ENCODE data around the gene HRK. TPM values are rescaled to one million over a fixed set of nuclear protein-coding genes. Genes with fewer than 3 reads are reported as not detected.

The HRK gene
- total RNA-seq, 1 donor from 2014 or later: 2.4 TPM

DNA sequence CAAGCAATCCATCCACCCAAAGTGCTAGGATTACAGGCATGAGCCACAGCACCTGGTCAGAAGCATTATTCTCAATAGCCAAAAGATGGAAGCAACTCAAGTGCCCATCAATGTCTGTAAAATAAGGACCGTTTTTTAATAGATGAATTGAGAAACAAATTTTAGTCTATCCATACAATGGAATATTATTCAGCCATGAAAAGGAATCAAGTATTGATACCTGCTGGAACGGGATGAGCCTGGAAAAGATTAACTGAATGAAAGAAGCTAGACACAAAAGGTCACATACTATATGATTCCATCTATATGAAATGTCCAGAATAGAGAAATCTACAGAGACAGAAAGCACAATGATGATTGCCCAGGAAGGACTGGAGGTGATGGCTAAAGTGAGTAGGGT, 20.4 kb upstream of the HRK start:
- Mint-ChIP-seq H3K27ac (ENCODE audit: unreplicated experiment) (no peak overlapping the region), H3K4me1 (ENCODE audit: low read depth, unreplicated experiment) (peaks cover 2% of the 10 kb centered on the region), H3K9me3 (ENCODE audit: unreplicated experiment) (no peaks in the 10 kb centered on the region), H3K36me3 (ENCODE audit: unreplicated experiment) (no peaks in the 10 kb centered on the region), H3K27me3 (ENCODE audit: unreplicated experiment) (no peaks in the 10 kb centered on the region), H3K4me3 (ENCODE audit: unreplicated experiment) (no peak overlapping the region)
- no peak for DNase-seq
- TF ChIP-seq, protein P1, sequence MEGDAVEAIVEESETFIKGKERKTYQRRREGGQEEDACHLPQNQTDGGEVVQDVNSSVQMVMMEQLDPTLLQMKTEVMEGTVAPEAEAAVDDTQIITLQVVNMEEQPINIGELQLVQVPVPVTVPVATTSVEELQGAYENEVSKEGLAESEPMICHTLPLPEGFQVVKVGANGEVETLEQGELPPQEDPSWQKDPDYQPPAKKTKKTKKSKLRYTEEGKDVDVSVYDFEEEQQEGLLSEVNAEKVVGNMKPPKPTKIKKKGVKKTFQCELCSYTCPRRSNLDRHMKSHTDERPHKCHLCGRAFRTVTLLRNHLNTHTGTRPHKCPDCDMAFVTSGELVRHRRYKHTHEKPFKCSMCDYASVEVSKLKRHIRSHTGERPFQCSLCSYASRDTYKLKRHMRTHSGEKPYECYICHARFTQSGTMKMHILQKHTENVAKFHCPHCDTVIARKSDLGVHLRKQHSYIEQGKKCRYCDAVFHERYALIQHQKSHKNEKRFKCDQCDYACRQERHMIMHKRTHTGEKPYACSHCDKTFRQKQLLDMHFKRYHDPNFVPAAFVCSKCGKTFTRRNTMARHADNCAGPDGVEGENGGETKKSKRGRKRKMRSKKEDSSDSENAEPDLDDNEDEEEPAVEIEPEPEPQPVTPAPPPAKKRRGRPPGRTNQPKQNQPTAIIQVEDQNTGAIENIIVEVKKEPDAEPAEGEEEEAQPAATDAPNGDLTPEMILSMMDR (IDR thresholded peaks at IDR 0.05; ENCODE audit: partially characterized antibody, unreplicated experiment): no peak

DNA sequence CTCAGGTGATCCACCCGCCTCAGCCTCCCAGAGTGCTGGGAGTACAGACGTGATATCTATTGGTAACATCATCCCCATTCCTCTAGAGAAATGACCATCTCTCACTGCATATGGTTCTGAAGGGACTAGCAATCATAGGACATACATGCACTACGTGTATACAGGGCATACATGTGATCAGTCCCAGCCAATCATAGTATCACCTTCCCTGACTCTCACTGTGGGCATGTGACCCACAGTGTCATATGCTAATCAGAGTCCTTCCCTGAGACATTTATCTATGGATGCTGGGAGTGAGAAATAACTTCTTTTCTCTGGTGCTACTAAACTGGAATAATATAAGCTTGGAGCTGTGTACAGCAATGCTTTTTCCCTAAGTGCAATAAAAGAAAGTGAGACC, 17.4 kb upstream of the HRK start:
- TF ChIP-seq, protein P1 (IDR thresholded peaks at IDR 0.05; ENCODE audit: partially characterized antibody, unreplicated experiment): no peak
- no peak overlapping the region for H3K27ac Mint-ChIP-seq (ENCODE audit: unreplicated experiment)
- H3K9me3 Mint-ChIP-seq (ENCODE audit: unreplicated experiment): peaks cover 2% of the 10 kb centered on the region
- no peak overlapping the region for H3K4me3 Mint-ChIP-seq (ENCODE audit: unreplicated experiment)
- H3K36me3 Mint-ChIP-seq (ENCODE audit: unreplicated experiment): no peaks in the 10 kb centered on the region
- H3K4me1 Mint-ChIP-seq (ENCODE audit: low read depth, unreplicated experiment): no peaks in the 10 kb centered on the region
- DNase-seq: no peak
- no peaks in the 10 kb centered on the region for H3K27me3 Mint-ChIP-seq (ENCODE audit: unreplicated experiment)

DNA sequence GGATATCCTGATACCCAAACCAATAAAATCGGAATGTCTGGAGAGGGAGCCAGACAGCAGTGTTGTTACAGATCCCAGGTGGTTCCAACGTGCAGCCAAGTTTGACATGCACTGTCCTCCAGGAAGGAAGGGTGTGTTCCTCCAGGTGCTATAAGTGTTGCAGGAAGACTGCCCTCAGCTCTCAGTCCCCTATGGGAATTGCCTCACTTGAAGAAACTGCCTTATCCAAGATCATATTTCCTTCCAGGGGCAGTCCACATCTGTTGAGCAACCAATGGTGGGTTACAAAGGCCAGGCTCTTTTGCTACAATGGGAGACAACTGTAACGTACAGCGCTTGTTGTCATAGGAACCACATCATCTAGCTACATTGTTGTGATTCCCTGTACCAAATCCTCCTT, 16.2 kb upstream of the HRK start:
- TF ChIP-seq, protein P1 (IDR thresholded peaks at IDR 0.05; ENCODE audit: partially characterized antibody, unreplicated experiment): no peak
- no peak for DNase-seq
- no peaks in the 10 kb centered on the region for H3K36me3 Mint-ChIP-seq (ENCODE audit: unreplicated experiment)
- peaks cover 2% of the 10 kb centered on the region for H3K9me3 Mint-ChIP-seq (ENCODE audit: unreplicated experiment)
- no peaks in the 10 kb centered on the region for H3K4me1 Mint-ChIP-seq (ENCODE audit: low read depth, unreplicated experiment)
- no peak overlapping the region for H3K4me3 Mint-ChIP-seq (ENCODE audit: unreplicated experiment)
- no peaks in the 10 kb centered on the region for H3K27me3 Mint-ChIP-seq (ENCODE audit: unreplicated experiment)
- H3K27ac Mint-ChIP-seq (ENCODE audit: unreplicated experiment): no peak overlapping the region

DNA sequence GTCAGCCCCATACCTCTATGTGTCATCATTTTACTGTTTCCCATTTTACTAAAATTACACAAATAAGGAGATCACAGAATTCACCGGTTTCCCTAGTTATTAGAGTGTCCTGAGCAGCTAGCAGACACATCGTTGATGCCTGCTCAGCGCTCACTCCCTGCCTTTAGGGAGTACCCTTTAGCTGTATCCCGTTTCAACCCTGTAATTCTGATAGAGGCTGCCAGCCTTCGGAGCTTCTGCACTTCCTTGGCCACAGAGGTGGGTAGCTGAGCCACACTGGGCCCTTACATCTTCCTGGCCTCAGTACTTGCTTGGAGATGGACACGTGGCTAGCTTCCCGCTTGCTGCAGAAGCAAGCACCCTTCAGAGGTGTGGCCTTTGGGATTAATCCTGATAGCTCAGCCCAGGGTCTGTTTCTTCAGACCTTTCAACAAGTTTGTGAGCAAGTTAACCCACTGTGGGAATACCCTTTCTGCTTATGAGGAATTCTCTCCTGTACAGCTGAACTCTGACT, 15.2 kb upstream of the HRK start:
- TF ChIP-seq, protein P1 (IDR thresholded peaks at IDR 0.05; ENCODE audit: partially characterized antibody, unreplicated experiment): no peak
- no peaks in the 10 kb centered on the region for H3K4me1 Mint-ChIP-seq (ENCODE audit: low read depth, unreplicated experiment)
- no peak for DNase-seq
- H3K27me3 Mint-ChIP-seq (ENCODE audit: unreplicated experiment): no peaks in the 10 kb centered on the region
- no peak overlapping the region for H3K27ac Mint-ChIP-seq (ENCODE audit: unreplicated experiment)
- no peak overlapping the region for H3K4me3 Mint-ChIP-seq (ENCODE audit: unreplicated experiment)
- peaks cover 2% of the 10 kb centered on the region for H3K9me3 Mint-ChIP-seq (ENCODE audit: unreplicated experiment)
- H3K36me3 Mint-ChIP-seq (ENCODE audit: unreplicated experiment): no peaks in the 10 kb centered on the region

DNA sequence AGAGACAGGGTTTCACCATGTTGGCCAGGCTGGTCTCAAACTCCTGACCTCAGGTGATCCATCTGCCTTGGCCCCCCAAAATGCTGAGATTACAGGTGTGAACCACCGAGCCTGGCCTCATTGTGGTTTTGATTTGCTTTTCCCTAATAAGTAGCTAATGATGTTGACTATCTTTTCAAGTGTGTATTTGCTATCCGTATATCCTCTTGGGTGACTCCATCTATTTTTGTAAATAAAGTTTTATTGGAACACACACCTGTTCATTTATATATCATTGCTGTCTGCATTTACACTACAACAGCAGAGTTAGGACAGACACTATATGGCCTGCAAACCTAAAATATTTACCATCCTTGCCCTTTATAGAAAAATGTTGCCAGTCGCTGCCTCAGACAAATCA, 13.7 kb upstream of the HRK start:
- Mint-ChIP-seq H3K9me3 (ENCODE audit: unreplicated experiment) (peaks cover 2% of the 10 kb centered on the region), H3K4me3 (ENCODE audit: unreplicated experiment) (no peak overlapping the region), H3K4me1 (ENCODE audit: low read depth, unreplicated experiment) (no peaks in the 10 kb centered on the region), H3K27ac (ENCODE audit: unreplicated experiment) (no peak overlapping the region), H3K36me3 (ENCODE audit: unreplicated experiment) (no peaks in the 10 kb centered on the region), H3K27me3 (ENCODE audit: unreplicated experiment) (no peaks in the 10 kb centered on the region)
- TF ChIP-seq, protein P1 (IDR thresholded peaks at IDR 0.05; ENCODE audit: partially characterized antibody, unreplicated experiment): no peak
- no peak for DNase-seq

Measured in glutamatergic neuron (in vitro differentiated cells).